NCI-H2171 (cell line): ENCODE results near the gene GLS.
"Not testable (repeated sequence)": the region's sequence is repeated elsewhere in the genome, so short reads cannot be mapped to it uniquely, and the experiment has no call there.

Experiments
- DNase-seq: peaks from one replicate; lab custom pipeline; 2025; lab: John Stamatoyannopoulos, UW

Gene GLS

DNA sequence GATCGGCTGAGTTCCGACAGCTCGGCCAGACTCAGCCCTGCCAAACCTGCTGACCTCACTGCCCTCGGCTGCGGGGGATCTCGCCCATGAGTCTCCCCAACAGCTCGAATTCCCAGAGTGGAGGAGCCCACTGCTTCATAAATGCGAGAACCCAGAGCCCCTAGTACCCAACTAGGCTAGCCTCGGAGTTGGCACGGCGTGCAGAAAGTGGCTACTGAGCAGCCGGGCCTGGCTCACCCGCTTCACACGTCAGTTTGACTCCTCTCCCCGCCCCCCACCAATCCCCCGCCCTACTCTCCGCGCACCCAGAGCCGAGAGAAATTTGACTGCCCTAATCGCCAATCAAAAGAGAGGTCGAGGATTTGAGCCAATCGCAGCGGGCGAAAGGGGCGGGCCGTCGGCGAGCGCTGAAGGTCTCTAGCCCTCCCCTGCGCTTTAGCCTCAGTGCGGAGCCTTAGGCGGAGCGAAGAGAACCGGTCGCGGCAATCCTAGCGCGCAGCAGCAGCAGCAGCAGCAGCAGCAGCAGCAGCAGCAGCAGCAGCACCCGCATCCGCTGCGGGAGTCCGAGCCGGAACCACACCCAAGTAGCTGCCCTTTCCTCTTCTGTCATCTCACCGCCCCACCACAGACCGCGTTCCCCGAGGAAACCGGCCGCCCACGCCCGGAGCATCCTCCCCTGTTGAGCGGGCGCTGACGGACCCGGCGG lies at the start of gene GLS:
GLS (plus strand) TSS at position 444 of the 706 bp plus-strand sequence. CDS start 264 bp downstream, outside the sequence.
- peak; percentile 95 for DNase-seq

DNA sequence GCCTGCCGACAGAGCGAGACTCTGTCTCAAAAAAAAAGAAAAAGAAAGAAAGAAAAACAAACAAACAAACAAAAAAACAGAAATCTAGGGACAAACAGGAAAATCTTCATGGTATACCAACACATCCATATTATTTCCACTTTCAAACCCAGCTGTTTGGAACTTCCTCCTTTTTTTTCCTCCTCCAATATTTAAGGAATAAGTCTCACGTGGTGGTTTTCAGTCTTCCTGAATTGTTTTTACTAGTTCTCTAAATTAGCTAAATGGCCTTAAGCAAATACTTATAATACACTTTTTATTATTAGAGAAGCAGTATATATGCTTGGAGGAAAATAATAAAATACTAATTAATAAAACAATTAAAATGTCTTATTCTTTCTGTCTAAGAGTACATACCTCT lies 48.7 kb upstream of the GLS start:
- no peak for DNase-seq

DNA sequence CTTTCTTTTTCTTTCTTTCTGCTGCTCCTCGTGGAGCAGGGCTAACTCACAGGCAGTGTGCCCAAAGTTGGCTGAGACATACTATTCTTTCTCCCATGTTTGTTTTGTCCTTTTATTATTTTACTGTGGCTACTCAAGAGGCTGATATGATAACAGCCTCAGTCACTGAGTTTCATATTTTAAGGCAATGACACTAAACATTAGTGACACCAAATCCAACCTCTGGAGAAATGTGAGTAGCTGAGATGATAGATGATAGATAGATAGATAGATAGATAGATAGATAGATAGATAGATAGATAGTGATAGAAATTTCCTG lies 45.8 kb upstream of the GLS start:
- no peak for DNase-seq

GRCh38 chr2:190835303-190835930 lies 45.2 kb upstream of the GLS start:
- no peak for DNase-seq

GRCh38 chr2:190836767-190837166 lies 43.9 kb upstream of the GLS start:
- DNase-seq: no peak

DNA sequence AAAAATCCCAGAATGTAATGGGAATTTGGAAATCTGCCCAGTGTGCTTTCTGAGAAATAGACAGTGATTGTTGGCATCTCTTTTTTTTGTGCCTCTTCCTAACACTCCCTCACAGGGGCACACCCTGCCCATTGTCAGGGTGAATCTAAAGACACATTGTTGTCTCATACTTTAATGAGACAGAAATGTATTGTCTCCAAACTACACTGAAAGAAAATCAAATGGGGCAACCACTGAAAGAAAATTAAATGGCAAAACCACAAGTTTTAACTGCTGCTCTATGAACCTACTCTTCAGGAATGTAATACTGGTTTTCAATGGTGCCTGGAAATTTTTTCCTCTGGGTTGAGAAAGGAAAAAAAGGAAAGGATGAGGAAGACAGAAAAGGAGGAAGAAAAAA lies 43.2 kb upstream of the GLS start:
- no peak for DNase-seq

DNA sequence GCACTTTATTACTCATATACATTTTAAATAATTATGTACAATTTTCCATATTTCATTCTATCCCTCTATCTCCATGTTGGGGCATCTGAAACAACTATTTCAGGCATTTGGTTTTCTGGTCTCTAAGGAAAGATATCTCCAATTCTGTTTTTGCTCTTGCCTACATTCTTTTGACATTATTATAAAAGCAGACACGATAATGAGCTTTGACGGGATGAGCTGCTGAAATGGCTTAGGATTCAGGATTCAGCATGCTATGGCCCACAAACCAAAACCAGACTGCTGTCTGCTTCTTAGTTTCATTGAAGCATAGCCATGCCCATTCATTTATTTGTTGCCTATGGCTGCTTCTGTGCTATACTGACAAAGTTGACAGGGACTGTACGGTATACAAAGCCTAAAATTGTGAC lies 42.7 kb upstream of the GLS start:
- DNase-seq: no peak

GRCh38 chr2:190838492-190838910 lies 42.1 kb upstream of the GLS start:
- DNase-seq: no peak

DNA sequence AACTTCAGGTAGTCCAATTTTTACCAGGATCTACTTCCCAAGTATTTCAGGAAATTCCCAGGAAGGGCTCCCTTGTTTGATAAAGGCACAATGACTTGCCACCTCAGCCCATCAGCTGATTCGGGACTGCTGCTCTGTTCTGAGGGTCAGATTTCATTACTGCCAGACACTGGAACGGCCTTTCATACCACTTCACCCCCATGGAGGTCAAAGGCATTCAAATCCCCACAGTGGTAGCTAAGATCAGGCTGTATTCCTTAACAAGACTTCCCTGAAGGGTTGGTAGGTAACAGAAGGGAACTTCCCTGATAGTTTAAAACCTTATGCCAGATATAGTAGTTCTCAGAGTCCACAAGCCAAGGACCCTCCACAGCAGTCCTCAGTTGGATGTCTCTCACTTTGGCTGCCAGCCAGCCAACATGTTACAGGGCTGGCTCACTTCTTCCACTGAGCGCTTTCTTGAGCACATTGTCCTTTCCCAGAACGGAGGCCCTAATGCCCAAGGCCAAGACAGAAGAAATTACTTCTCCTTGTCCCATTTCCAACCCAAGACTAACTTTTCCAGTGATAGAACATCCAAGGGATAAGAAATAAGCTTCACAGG lies 40.0 kb upstream of the GLS start:
- DNase-seq: no peak

- no peak for DNase-seq
Measured at GRCh38 chr2:190841707-190842505, 38.7 kb upstream of the GLS start.

DNA sequence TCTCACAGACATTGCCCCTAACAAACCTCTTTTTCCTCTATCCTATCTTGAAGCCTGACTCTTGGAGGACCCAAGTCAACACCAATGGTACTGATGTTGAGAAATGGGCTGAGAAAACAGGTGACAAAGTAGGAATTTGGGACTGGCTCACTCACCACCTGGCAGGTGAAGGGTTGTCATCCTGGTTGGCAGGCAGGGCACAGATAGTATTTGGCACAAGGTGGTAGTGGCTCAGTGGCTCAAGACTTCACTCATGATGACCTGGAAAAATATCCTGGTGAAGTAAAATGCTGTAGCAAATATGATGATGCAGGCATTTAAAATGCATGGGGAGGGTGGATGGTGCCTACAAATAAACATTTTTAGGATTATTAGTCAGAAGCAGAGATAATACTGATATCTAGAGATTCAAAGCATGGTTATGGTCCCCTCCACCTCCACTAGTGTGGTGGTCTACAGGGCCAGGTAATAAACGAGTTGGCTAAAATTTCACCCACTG lies 38.0 kb upstream of the GLS start:
- no peak for DNase-seq

DNA sequence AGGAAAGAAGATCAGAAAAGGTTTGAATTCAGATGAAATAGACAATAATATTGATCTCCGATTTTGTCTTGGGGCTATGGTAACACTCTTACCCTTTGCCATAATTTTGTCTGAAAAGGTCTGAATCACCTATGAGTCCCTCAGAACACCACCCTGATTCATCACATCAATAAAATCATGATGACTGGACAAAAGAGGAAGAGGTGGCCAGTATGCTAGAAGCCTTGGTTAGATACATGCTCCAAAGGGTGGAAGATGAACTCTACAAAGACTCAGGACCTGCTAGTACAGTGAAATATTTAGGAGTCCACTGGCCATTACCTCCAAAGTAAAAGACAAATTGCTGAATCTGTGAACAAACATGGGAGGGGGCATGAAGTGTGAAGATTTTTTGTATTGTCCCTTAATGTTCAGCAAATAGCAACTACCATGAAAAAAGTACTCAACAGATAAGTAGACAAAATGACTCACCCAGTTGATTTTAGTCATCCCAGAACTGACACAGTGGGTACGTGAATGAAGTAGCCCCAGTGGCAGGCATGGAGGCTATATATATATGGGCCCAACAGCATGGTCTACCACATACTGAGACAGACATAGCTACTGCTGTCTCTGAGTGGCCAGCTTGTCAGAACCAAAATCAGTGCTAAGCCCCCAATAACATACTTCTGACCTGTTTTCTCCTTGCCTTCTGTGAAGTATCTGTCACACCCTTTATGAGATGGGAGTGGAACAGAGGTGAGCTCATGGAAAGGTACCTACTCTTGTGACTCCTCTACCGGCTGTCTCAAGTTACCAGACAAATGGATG lies 36.5 kb upstream of the GLS start:
- DNase-seq: no peak

GRCh38 chr2:190844700-190845401 lies 35.8 kb upstream of the GLS start:
- no peak for DNase-seq

DNA sequence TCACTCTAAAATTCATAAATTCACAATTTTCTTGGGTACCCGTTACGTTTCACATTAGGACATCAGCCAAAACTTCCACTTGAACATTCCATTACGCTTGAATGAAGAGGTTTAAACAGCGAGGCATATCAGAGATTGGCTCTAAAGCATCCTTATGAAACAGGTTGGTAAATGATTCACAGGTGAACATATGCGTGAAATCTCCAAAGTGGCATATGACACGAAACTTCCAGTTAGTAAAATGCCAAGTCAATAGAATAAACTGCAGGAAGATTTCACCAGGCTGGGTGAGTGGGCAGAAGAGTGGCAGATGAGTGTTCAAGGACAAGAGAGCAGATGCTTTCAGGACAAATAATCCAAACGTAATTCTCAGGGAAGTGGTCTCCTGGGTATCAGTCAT lies 33.9 kb upstream of the GLS start:
- DNase-seq: peak; percentile 20

GRCh38 chr2:190847504-190848081 lies 33.0 kb upstream of the GLS start:
- no peak for DNase-seq

DNA sequence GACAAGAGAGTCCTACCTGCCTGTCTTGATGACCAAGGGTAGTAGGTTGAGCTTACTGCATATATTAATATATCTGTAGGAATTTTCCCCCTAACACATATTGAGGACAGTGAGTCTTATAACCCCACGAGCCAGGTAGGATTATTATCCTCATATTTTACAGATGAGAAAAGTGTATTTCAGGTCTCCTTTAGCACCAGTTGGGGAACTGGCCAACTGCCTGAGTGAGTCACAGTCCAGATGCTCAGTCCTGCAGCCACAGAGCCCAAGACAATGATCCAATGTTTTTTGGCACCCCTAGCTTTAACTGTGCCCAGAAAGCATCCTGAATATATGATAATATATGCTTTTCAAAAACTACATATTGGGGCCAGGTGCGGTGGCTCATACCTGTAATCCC lies 30.8 kb upstream of the GLS start:
- no peak for DNase-seq

DNA sequence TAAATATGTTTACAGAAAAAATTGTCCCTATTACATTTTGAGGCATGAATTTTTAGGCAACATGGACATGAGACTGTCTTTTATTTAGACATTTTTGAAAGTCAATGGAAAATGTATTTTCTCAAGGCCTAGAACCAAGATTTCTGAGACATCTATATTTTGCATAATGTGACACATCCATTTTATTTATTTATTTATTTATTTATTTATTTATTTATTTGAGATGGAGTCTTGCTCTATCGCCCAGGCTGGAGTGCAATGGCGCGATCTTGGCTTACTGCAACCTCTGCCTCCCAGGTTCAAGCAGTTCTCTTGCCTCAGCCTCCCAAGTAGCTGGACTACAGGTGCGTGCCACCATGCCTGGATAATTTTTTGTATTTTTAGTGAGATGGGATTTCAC lies 27.6 kb upstream of the GLS start:
- not testable (repeated sequence) for DNase-seq

DNA sequence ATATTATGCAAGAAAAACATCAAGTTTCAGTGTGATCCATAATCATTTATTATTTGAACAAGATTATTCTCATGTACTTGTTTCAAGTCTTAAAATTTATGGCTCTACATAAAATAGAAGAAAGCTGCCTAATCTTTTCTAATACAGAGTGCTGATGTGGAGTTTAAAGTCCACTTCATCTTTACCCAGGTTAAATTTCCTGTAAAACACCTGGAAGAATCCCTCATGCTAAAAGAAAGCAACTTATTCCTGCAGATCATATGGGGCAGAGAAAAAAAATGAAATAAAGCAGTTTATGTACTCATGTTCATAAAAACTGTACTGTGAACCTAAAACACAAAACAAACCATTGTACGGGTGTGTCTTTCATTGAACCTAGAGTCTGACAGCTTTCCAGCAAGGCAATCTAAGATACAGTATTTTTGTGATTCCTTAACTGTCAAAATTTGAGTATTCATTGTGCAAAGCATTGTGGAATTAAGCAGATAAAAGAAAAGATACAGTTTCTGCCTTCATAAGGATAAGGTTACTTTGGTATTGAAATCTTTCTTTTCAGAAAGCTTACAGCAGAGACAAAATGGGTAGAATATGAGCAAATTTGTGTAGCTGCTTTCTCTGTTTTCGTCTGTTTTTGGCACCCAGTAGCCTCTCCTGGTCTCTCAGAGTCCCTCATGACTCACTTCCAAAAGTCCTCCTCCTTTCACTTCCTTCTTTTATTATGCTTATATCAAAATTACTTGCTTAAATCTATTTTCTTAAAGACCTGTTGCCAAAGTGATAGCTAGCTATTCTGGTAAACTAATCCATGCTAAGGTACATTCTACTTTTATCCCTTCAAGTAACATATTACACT lies 26.9 kb upstream of the GLS start:
- no peak for DNase-seq

DNA sequence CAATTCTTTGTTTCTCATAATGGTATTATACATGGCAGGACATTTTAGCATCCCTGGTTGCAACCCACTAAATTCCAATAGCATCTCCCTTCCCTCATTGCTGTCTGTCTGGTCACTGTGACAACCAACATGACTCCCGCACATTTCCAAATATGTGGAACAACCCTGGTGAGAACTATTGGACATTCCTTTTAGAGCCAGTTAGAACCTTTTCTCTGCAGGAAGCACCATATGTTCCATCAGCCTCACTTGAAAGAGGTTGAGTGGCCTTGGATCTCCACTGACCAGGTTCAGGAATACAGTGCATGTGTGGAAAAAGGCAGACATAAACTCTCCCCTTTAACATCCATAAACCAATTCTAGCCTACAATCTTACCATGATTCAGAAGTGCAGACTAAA lies 25.9 kb upstream of the GLS start:
- DNase-seq: no peak

GRCh38 chr2:190855245-190855644 lies 25.4 kb upstream of the GLS start:
- no peak for DNase-seq
